Activated naive CD4-positive, alpha-beta T cell (primary cell): ENCODE measurements around the gene RAX2.

Experiments
- DNase-seq, 4 experiments: peaks; one replicate each; lab custom pipeline; 2025; lab: John Stamatoyannopoulos, UW

RAX2 gene

DNA sequence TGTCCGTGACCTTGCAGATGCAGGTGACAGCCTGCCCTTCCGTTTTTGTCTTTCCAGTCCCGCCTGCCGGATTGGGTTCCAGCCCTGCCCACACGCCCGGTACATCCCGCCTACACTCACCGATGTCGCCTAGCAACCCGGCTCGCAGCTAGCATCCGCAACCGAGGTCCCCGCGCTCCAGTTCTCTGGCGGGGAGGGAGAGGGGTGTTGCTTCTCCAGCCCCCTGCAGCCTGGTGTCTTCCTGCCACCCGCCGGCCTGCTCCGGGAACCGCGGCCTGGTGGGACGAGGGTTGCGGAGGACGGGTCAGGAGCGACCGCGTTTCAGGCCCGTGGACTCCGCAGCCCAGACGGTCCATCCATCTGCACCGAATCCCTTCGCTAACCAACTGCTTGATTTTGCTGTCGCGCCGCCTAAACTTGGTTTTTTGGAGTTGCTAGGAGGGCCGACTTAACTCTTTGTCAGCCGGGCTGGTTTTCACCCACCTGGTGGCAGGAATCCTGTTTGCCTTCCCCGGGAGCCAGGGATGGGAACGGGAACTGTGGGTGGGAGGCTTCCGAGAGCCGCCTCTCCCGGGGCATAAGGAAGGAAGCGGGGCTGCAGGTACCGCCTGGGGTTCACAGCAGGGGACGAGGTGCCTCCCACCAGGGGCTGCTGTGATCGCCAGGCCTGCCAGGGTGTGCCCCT, 29.5 kb upstream of the RAX2 start:
- DNase-seq: peak in 2 of 4 experiments; percentile 23 to 41

DNA sequence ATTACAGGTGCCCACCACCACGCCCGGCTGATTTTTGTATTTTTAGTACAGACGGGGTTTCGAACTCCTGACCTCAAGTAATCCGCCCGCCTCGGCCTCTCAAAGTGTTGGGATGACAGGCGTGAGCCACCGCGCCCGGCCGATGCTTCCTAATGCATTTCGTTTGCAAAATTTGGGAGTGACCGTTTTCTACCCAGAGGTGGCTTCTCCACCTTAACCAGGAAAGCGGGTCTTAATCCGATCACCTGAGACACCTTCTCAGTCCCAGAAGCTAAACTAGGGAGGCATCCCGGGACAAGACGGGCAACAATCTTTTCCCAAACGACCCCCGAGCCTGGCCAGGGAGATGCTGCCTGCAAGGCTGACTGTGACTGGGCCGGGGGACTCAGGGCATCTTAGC, 29.0 kb upstream of the RAX2 start:
- no peak for DNase-seq

- DNase-seq: peak in 1 of 4 experiments; percentile 18
Observed at GRCh38 chr19:3798137-3798536, 26.1 kb upstream of the RAX2 start.

- DNase-seq: no peak
Observed at GRCh38 chr19:3796358-3796757, 24.3 kb upstream of the RAX2 start.

DNA sequence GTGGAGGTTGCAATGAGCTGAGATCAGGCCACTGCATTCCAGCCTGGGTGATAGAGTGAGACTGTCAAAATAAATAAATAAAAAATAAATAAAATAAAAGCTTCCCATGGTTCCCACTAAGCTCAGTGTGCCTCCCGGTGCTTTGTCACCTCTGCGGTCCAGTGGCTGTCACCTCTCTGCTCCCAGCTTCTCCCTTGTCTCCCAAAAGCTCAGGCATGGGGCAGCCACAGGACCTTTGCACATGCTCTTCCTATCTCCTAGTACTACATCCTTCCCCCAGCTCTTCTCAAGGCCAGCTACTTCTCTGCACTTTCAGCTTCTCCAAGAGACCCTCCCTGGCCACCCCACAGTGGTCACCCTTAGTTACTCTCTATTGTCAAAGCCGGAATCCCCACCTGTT, 21.8 kb upstream of the RAX2 start:
- DNase-seq: no peak

- DNase-seq: no peak
Observed at GRCh38 chr19:3792114-3792513, 20.1 kb upstream of the RAX2 start.

DNA sequence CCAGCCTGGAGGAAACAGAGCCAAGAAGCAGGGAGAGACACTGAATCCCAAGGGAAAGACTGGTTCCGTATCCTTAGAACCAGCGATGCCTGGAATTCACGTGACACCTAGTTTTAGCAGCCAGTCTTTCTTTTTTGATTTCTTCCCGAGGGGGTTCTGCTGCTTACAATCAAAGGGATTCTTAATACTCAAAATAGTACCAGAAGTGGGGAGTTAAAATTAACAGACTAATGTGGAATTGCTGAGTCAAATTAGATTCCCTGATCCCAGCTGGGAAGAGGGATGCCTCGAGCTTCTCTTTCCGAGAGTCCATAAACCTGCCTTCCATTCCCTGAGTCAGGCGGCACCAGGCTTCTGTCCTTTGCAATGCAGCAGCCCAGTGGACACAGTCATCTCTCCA, 18.9 kb upstream of the RAX2 start:
- no peak for DNase-seq

DNA sequence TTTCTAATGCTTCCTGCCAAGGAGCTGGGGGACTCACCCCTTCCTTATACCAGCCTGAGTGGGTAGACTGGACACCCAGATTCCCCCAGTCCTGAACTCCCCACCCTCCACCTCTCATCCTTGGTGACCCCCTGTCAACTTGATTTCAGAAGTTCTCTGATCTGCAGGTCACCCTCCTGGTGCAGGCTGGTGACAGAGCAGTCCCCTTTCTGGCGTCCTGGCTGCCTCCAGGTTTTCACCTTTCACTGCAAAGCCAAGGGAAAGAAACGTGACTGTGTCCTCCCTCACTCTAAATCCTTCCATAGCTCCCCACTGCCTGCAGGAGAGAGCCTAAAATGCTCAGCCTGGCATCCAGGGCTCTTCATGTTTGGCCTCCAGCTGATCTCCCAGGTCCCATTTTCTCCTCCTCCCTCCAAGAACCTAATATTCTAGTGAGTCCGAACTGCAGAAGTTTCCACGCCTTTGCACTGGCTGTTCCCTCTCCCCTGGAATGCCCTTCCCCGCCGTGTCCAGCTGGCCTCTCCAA, 18.2 kb upstream of the RAX2 start:
- no peak for DNase-seq

DNA sequence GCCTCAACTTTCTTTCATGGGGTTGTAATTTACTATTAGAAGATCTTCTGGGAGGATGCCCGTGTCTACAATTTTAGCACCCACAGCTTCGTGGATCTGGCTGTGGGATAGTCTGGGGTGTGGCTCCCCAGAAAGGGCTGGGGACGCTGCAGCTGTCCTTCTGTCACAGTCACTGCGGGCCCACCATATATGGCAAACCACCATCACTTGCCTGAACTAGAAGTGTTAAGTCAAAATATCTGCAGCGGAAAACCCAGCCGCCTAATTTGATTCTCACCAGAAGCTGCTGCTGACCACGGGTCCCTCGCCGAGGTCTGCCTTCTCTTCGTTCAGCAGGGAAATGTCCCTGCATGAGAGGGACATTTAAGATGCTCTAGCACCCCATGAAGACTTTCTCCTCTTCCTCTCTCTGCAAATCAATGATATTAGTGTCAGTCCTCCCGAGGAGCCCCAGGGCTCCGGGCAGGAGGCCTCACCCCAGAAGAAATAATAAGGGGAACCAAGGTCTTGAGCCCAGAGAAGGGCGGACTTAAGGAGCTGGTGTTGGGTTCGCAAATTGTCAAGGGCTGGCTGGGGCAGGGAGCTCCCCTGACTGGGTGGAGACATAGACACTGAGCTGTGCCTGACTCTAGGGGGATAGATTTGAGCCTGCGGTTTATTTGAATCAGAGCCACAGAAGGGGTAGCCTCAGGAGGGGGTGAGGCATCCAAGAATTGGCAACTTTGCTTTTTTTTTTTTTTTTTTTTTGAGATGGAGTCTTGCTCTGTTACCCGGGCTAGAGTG, 17.2 kb upstream of the RAX2 start:
- DNase-seq: no peak

GRCh38 chr19:3785938-3786824, 14.2 kb upstream of the RAX2 start, which contains the start of gene MATK:
Gene MATK (minus strand): TSS chr19:3786381. CDS start chr19:3785135, 1,246 bp downstream.
- DNase-seq: no peak

DNA sequence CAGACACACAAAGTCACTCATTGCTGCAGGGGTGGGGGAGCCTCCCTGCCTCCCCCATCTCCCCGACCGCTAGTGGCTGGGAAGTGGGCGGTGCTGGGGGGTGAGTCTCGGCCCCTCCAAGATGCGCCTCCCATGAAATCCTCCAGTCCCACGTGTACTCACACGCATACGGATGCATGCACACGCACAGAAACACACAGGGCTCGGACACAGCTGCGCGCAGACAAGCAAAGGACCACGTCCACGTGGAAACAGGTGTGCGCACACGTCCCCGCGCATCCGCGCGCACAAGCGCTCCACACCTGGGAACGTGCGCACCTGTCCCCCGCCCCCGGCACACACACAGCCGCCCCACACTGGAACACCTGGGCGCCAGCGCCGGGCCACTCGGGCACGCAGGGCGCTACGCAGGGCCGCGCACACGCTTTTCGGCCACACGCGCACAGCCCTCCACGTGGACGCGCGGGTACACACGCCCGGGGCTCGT, 13.5 kb upstream of the RAX2 start:
- no peak for DNase-seq

DNA sequence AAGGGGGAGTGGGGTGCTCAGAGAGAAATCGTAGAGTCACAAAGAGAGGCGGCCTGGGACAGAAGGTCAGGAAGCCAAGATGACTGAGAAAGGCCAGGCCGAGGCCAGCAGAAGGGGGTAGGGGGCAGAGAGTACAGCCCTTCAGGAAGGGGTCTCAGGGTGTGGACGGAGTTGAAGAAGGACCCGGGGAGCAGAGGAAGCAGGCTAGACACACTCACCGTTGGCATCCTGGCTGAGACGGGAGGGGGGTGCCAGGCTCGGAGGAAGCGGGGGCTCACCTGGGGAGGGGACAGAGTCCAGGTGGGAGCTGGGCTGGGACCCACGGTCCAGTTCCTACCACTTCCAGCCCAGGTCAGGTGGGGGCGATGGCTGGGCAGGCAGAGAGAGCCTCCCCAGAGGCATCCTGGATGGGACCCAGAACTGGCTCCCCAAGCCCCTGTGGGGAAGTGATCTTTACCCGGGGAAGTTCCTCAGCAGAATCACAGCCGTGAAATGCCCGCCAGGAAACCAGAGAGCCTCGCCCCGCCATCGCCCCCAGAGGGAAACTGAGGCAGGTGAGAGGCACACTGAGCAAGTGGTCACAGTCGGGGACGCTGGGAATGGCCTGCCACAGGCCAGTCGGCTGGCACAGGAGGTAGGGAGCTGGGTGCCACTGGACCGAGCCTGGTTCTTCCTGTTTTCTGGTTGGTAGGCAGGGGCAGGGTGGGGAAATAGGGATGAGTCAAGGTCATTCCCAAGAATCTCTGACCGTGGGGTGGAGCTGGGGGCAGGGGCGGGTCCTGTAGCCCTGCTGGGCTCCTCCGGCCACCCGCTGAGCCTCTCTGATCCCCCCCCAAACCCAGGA, 12.8 kb upstream of the RAX2 start:
- DNase-seq: no peak

- peak in 1 of 4 experiments; percentile 13 for DNase-seq
Observed at GRCh38 chr19:3783660-3784584, 11.9 kb upstream of the RAX2 start.

GRCh38 chr19:3782903-3783302, 10.9 kb upstream of the RAX2 start:
- DNase-seq: no peak

GRCh38 chr19:3782330-3782729, 10.3 kb upstream of the RAX2 start:
- DNase-seq: no peak

GRCh38 chr19:3781603-3782002, 9.6 kb upstream of the RAX2 start:
- DNase-seq: no peak

DNA sequence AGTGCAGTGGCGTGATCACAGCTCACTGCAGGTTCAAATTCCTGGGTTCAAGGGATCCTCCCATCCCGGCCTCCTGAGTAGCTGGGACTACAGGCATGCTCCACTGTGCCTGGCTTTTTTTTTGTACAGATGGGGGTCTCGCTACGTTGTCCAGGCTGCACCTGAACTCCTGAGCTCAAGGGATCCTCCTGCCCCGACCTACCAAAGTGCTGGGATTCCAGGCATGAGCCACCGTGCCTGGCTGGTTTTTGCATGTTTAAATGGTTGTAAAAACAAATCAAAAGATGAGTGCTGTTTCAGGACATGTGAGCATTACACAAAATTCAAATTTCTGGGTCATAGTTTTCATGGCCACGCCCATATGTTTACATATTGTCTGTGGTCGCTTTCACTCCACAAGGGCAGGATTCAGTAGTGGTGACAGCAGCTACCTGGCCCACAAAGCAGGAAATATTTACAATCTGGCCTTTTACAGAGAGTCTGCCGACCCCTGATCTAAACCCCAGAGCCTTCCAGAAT, 8.8 kb upstream of the RAX2 start:
- no peak for DNase-seq

DNA sequence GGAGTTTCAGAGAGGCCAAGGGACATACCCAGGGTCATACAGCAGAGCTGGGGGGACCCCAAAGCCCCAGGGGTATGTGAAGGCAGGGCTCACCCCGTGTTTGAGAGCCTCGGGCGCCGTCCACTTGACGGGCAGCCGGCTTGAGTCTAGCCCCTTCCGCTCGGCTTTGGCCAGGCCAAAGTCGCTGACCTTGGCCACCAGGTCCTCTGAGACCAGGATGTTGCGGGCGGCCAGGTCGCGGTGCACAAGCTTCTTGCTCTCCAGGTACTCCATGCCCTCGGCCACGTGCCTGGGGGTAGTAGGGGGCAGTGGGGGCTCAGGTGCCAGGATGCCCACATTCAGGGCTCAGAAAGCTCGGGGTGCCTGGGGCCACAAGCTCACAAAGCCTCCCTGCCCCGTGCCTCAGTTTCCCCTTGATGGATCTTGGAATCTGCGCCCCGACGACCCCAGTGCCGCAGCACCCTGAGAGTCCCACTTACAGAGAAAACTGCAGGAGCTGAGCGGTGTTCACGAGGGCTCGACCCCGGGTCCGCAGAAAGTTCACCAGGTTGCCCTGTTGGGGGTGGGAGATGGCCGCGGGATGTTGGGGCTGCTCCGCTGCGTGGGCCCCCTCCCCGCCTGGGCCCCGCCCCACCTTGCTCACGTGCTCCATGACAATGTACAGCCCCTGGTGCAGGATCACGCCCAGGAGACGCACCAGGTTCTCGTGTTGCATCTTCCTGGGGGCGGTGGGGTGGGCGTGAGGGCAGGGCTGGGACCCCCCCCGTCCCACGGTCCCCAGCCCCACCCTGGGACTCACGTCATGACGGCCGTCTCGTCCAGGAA, 7.1 kb upstream of the RAX2 start:
- DNase-seq: no peak
